Right lobe of liver (tissue), 6 donors: ENCODE data around the gene CD79B. TPM values are rescaled to one million over a fixed set of nuclear protein-coding genes. Genes with fewer than 3 reads are reported as not detected.
"Not testable (repeated sequence)": the region's sequence is repeated elsewhere in the genome, so short reads cannot be mapped to it uniquely, and the experiment has no call there.

Source experiments
- ATAC-seq, 4 donors: fragments of 200-7000 bp; cut with Tn5 transposase; one replicate each; pipeline ENCODE4 v1.9.1; 2020; ENCODE audit warnings: mild to moderate bottlenecking in 4 of 4, moderate library complexity in 4 of 4
- DNase-seq, 3 donors: peaks; one replicate each; pipeline ENCODE4 v3.0.0-alpha.2; 2020
- H3K27ac ChIP-seq, 3 donors: fragments of 200-600 bp; one replicate each; pipeline ENCODE4 v1.8.0; 2022
- H3K27me3 ChIP-seq, 2 donors: fragments of 200-600 bp; one replicate each; pipeline ENCODE4 v1.8.0; 2022
- H3K36me3 ChIP-seq, 4 donors: fragments of 200-600 bp; sonication (generic) in 1 of 4; one replicate each; pipeline versions ENCODE4 v1.5.1 to v1.8.0; 2017 to 2022; ENCODE audit warnings: control low read depth in 1 of 4
- H3K4me1 ChIP-seq, 4 donors: fragments of 200-600 bp; sonication (generic) in 1 of 4; one replicate each; pipeline versions ENCODE4 v1.5.1 to v1.8.0; 2017 to 2022; ENCODE audit warnings: control low read depth in 1 of 4
- H3K4me3 ChIP-seq, 3 donors: fragments of 200-600 bp; one replicate each; pipeline ENCODE4 v1.8.0; 2022
- H3K9me3 ChIP-seq, 4 donors: fragments of 200-600 bp; sonication (generic) in 1 of 4; one replicate each; pipeline versions ENCODE4 v1.5.1 to v1.8.0; 2017 to 2022; ENCODE audit warnings: control low read depth in 1 of 4
- POLR2A ChIP-seq: fragments of 450-650 bp; IDR thresholded peaks from one replicate; pipeline ENCODE4 v1.6.1; 2017; ENCODE audit warnings: antibody characterized with exemption, mild to moderate bottlenecking
- WGBS: methylation state at CpG from one replicate; pipeline ENCODE4 v1.1.6; 2018; ENCODE audit warnings: low coverage, low lambda C conversion rate; ENCODE audit not compliant: insufficient coverage; ENCODE audit errors: missing lambda C conversion rate; 5-methylcytosine and 5-hydroxymethylcytosine counted together
- intact Hi-C, 2 donors: fragments of 100-400 bp; cut with DNase I; formaldehyde crosslinking; loops; one replicate each; pipeline versions ENCODE4 v1.11.2 to v1.14.1; 2022
- total RNA-seq, 6 experiments: library from RNA; depleted of rRNA in 2 of 6; stranded (reverse); fragments of >200 nt in 2 of 6; fragmentation: NEBNext Ultra II Directional in 3 of 6; extraction: Animal tissue kit (Norgen Biotek cat#: 25700) in 3 of 6; gene quantifications; one replicate each; pipeline versions ENCODE4 v1.1.0 to v1.2.4, GENCODE V29; 2016 to 2023
- TF ChIP-seq, protein P1 (sequence below), 4 donors: fragments of 200-600 bp in 3 of 4; fragments of 450-650 bp in 1 of 4; IDR thresholded peaks; one replicate each; pipeline versions ENCODE4 v1.5.1 to v1.8.0; 2016 to 2022; ENCODE audit warnings: antibody characterized with exemption in 4 of 4, mild to moderate bottlenecking in 2 of 4
- donor health status: DM: no; HTN: yes; CAD: no.
- donor health status: DM: no; HTN: no; CAD: no.
- donor health status: DM: no; HTN: no; CAD: no.
- donor health status: DM: no; HTN: yes; CAD: no.
- donor health status: DM: no; HTN: yes; CAD: no.

The CD79B gene
- total RNA-seq, 6 experiments from 2014 or later, result 0.62 to 2.2 (median 0.92) TPM

DNA sequence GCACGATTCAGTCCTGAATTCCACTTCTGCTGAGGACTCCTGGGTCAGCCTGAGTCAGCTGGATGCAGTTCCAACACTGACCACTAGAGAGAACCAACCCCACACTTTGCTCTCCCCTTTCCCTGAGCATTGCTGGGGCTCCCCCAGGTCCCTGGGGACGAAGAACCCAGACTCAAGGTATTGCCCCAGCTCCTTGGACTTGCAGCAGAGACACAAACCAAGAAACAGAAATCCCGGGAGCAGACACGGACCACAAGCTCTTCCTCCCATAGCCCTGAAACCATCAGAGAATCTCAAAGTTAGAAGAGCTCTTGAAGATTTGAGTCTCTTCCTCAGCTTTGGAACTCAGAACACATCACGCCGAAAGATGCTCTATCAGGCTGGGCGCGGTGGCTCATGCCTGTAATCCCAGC lies 12.8 kb downstream of the CD79B start:
- H3K27ac ChIP-seq, result no peak overlapping the region
- no peaks in the 10 kb centered on the region for H3K36me3 ChIP-seq
- DNase-seq, result peak in 1 of 3 donors; percentile 46
- ATAC-seq, result peak; percentile 84 to 96 (median 88)
- H3K9me3 ChIP-seq, result no peaks in the 10 kb centered on the region
- H3K4me3 ChIP-seq, result no peak overlapping the region
- H3K4me1 ChIP-seq, result no peaks in the 10 kb centered on the region
- no peaks in the 10 kb centered on the region for H3K27me3 ChIP-seq
- intact Hi-C loops, result loop anchor here in 1 of 2 donors (10.0 kb wide), 1 partner anchor 215 kb away; the partner anchor contains the start of gene ERN1
- TF ChIP-seq, protein P1, sequence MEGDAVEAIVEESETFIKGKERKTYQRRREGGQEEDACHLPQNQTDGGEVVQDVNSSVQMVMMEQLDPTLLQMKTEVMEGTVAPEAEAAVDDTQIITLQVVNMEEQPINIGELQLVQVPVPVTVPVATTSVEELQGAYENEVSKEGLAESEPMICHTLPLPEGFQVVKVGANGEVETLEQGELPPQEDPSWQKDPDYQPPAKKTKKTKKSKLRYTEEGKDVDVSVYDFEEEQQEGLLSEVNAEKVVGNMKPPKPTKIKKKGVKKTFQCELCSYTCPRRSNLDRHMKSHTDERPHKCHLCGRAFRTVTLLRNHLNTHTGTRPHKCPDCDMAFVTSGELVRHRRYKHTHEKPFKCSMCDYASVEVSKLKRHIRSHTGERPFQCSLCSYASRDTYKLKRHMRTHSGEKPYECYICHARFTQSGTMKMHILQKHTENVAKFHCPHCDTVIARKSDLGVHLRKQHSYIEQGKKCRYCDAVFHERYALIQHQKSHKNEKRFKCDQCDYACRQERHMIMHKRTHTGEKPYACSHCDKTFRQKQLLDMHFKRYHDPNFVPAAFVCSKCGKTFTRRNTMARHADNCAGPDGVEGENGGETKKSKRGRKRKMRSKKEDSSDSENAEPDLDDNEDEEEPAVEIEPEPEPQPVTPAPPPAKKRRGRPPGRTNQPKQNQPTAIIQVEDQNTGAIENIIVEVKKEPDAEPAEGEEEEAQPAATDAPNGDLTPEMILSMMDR (IDR thresholded peaks at IDR 0.05), result peak; percentile 83 to 92 (median 90)
- TF ChIP-seq POLR2A, result no peak
- WGBS, result 33% methylated on average over 7 of the region's 8 CpGs

- intact Hi-C loops, result loop anchor here in 1 of 2 donors (10.0 kb wide), 1 partner anchor 216 kb away; the partner anchor contains the start of gene ERN1
- WGBS, result 42% methylated on average over 6 of the region's 10 CpGs
- H3K4me3 ChIP-seq, H3K9me3 ChIP-seq, H3K27ac ChIP-seq, H3K36me3 ChIP-seq, ATAC-seq, H3K27me3 ChIP-seq, H3K4me1 ChIP-seq: not testable (repeated sequence)
- peak in 1 of 3 donors; percentile 33 for DNase-seq
Measured at GRCh38 chr17:63918789-63919305, 13.3 kb downstream of the CD79B start, which contains the start of gene GH1. GH1 (minus strand) TSS chr17:63918839; CDS start chr17:63918776, 63 bp downstream.

DNA sequence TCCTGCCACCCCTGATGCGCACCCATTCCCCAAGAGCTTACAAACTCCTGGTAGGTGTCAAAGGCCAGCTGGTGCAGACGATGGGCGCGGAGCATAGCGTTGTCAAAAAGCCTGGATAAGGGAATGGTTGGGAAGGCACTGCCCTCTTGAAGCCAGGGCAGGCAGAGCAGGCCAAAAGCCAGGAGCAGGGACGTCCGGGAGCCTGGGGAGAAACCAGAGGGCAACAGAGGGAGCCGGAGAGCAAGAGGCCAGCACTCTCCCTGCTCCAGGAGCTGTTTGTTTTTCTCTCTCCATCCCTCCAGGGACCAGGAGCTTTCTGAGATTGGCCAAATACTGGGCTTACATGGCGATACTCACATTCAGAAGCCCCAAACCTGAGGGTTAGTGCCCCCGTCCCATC lies 13.8 kb downstream of the CD79B start:
- no peak for TF ChIP-seq POLR2A
- TF ChIP-seq, protein P1 (IDR thresholded peaks at IDR 0.05), result peak in 1 of 4 donors; percentile 9
- 30% methylated on average over 5 of the region's 10 CpGs for WGBS
- no peaks in the 10 kb centered on the region for H3K27me3 ChIP-seq
- no peak overlapping the region for H3K27ac ChIP-seq
- H3K9me3 ChIP-seq, result no peaks in the 10 kb centered on the region
- intact Hi-C loops, result loop anchor here in 1 of 2 donors (10.0 kb wide), 1 partner anchor 216 kb away; the partner anchor contains the start of gene ERN1
- DNase-seq (peak in 1 of 3 donors; percentile 55), ATAC-seq (peak in 2 of 4 donors; percentile 29 to 34)
- no peak overlapping the region for H3K4me3 ChIP-seq
- no peaks in the 10 kb centered on the region for H3K36me3 ChIP-seq
- no peaks in the 10 kb centered on the region for H3K4me1 ChIP-seq

- no peak overlapping the region for H3K27ac ChIP-seq
- 33% methylated on average over 1 of the region's 13 CpGs for WGBS
- no peaks in the 10 kb centered on the region for H3K27me3 ChIP-seq
- H3K4me3 ChIP-seq, result no peak overlapping the region
- H3K36me3 ChIP-seq, result no peaks in the 10 kb centered on the region
- no peaks in the 10 kb centered on the region for H3K4me1 ChIP-seq
- no peak for ATAC-seq
- peak in 1 of 3 donors; percentile 44 for DNase-seq
- intact Hi-C loops, result loop anchor here in 1 of 2 donors (10.0 kb wide), 1 partner anchor 217 kb away; the partner anchor contains the start of gene ERN1
- TF ChIP-seq, protein P1 (IDR thresholded peaks at IDR 0.05), result no peak
- TF ChIP-seq POLR2A, result no peak
- no peaks in the 10 kb centered on the region for H3K9me3 ChIP-seq
Measured at GRCh38 chr17:63917646-63918045, 14.5 kb downstream of the CD79B start.

DNA sequence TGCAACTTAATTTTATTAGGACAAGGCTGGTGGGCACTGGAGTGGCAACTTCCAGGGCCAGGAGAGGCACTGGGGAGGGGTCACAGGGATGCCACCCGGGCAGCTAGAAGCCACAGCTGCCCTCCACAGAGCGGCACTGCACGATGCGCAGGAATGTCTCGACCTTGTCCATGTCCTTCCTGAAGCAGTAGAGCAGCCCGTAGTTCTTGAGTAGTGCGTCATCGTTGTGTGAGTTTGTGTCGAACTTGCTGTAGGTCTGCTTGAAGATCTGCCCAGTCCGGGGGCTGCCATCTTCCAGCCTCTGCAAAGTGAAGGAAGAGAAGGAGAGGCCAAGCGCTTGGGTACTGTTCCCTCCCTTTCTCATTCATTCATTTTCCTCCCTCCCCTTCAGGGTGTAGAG lies 14.9 kb downstream of the CD79B start:
- not testable (repeated sequence) for H3K27ac ChIP-seq
- WGBS, result no CpG with 5 or more reads among the region's 11 CpGs
- intact Hi-C loops, result loop anchor here in 1 of 2 donors (10.0 kb wide), 1 partner anchor 218 kb away; the partner anchor contains the start of gene ERN1

More for the DNA sequence above, 14.9 kb downstream of the CD79B start:
- ATAC-seq, DNase-seq, H3K4me3 ChIP-seq, H3K9me3 ChIP-seq, H3K27me3 ChIP-seq, H3K4me1 ChIP-seq, H3K36me3 ChIP-seq: not testable (repeated sequence)
